Karpas-422 (cell line): ENCODE measurements around the gene NOP58. TPM values are rescaled to one million over a fixed set of nuclear protein-coding genes. Genes with fewer than 3 reads are reported as not detected.
A peak's percentile ranks its signal among the peaks of the same experiment; 100 is the strongest.

ENCODE experiments used
- DNase-seq: peaks from one replicate; pipeline ENCODE4 v3.0.0-alpha.2; 2015
- H2AFZ ChIP-seq: fragments of 200-600 bp; sonication (generic); 2 replicates; pipeline ENCODE4 v1.6.1; 2014; ENCODE audit warnings: antibody characterized with exemption, low read length, mixed read lengths
- H3K27ac ChIP-seq: fragments of 200-600 bp; sonication (generic); 2 replicates; pipeline ENCODE4 v1.5.1; 2014; ENCODE audit warnings: mild to moderate bottlenecking, low read length, moderate library complexity
- H3K27me3 ChIP-seq: fragments of 200-600 bp; sonication (generic); 2 replicates; pipeline ENCODE4 v1.6.1; 2014; ENCODE audit warnings: low read length, mixed read lengths
- H3K36me3 ChIP-seq: fragments of 200-600 bp; sonication (generic); 2 replicates; pipeline ENCODE4 v1.6.1; 2014; ENCODE audit warnings: low read length, mixed read lengths; ENCODE audit not compliant: insufficient read depth
- H3K4me1 ChIP-seq: fragments of 200-600 bp; sonication (generic); 2 replicates; pipeline ENCODE4 v1.6.1; 2014; ENCODE audit warnings: mild to moderate bottlenecking, low read length, mixed read lengths
- H3K4me2 ChIP-seq: fragments of 200-600 bp; sonication (generic); 2 replicates; pipeline ENCODE4 v1.6.1; 2014; ENCODE audit warnings: low read length, low read depth, mild to moderate bottlenecking; ENCODE audit not compliant: poor library complexity, severe bottlenecking
- H3K4me3 ChIP-seq: fragments of 200-600 bp; sonication (generic); 2 replicates; pipeline ENCODE4 v1.5.1; 2014; ENCODE audit warnings: mild to moderate bottlenecking, antibody characterized with exemption, low read length, mixed read lengths
- H3K79me2 ChIP-seq: fragments of 200-600 bp; sonication (generic); 2 replicates; pipeline ENCODE4 v1.6.1; 2014; ENCODE audit warnings: mild to moderate bottlenecking, low read length, mixed read lengths
- H3K9ac ChIP-seq: fragments of 200-600 bp; sonication (generic); 2 replicates; pipeline ENCODE4 v1.6.0; 2014; ENCODE audit warnings: low read length
- H3K9me2 ChIP-seq: fragments of 200-600 bp; sonication (generic), shearing (Covaris generic); replicated peaks from 2 replicates; pipeline ENCODE4 v1.6.0; 2014; ENCODE audit warnings: mild to moderate bottlenecking, low read length, moderate library complexity; ENCODE audit not compliant: insufficient read depth
- H3K9me3 ChIP-seq: fragments of 300-700, 200-600 bp; sonication (generic); 2 replicates; pipeline ENCODE4 v1.6.1; 2014; ENCODE audit warnings: low read length, mixed read lengths
- H4K20me1 ChIP-seq: fragments of 200-600 bp; sonication (generic); 2 replicates; pipeline ENCODE4 v1.6.1; 2014; ENCODE audit warnings: mild to moderate bottlenecking, antibody characterized with exemption, low read length, low read depth; ENCODE audit not compliant: insufficient read depth
- total RNA-seq: library from RNA; depleted of rRNA; stranded (reverse); fragments of >200 nt; shearing (Covaris generic); gene quantifications from 2 replicates; pipeline ENCODE4 v1.2.3, GENCODE V29; 2014; ENCODE audit warnings: low replicate concordance

The NOP58 gene
- total RNA-seq, 1 experiment from 2014 or later, result 103 TPM

- H3K9me3 ChIP-seq, result no peaks in the 10 kb centered on the region
- H3K27ac ChIP-seq, result no peak overlapping the region
- H3K9ac ChIP-seq, result no peak overlapping the region
- H4K20me1 ChIP-seq, result peaks cover 11% of the 10 kb centered on the region; the same call in 1 of the 2 replicates
- H3K4me3 ChIP-seq, result no peak overlapping the region
- H2AFZ ChIP-seq, result no peak overlapping the region
- no peaks in the 10 kb centered on the region for H3K27me3 ChIP-seq
- H3K9me2 ChIP-seq, result no peaks in the 10 kb centered on the region
- no peak for DNase-seq
- no peak overlapping the region for H3K4me2 ChIP-seq
- peaks cover 51% of the 10 kb centered on the region for H3K79me2 ChIP-seq
- no peaks in the 10 kb centered on the region for H3K4me1 ChIP-seq
- peaks cover 73% of the 10 kb centered on the region for H3K36me3 ChIP-seq
Measured at GRCh38 chr2:202289394-202290204, 24.0 kb downstream of the NOP58 start.

GRCh38 chr2:202290316-202290715 lies 24.8 kb downstream of the NOP58 start:
- peaks cover 7% of the 10 kb centered on the region; the same call in 1 of the 2 replicates for H4K20me1 ChIP-seq
- DNase-seq, result no peak
- no peak overlapping the region for H3K27ac ChIP-seq
- peaks cover 72% of the 10 kb centered on the region for H3K36me3 ChIP-seq
- no peak overlapping the region for H3K4me2 ChIP-seq
- H3K4me1 ChIP-seq, result no peaks in the 10 kb centered on the region
- no peak overlapping the region for H3K9ac ChIP-seq
- peaks cover 50% of the 10 kb centered on the region for H3K79me2 ChIP-seq
- no peaks in the 10 kb centered on the region for H3K27me3 ChIP-seq
- H3K9me3 ChIP-seq, result no peaks in the 10 kb centered on the region
- H3K4me3 ChIP-seq, result no peak overlapping the region
- H2AFZ ChIP-seq, result no peak overlapping the region
- H3K9me2 ChIP-seq, result no peaks in the 10 kb centered on the region

- Histone ChIP-seq H3K27ac (no peak overlapping the region), H3K9me3 (no peaks in the 10 kb centered on the region), H3K79me2 (peaks cover 46% of the 10 kb centered on the region), H3K9me2 (no peaks in the 10 kb centered on the region), H2AFZ (no peak overlapping the region), H3K4me3 (no peak overlapping the region), H3K36me3 (peaks cover 74% of the 10 kb centered on the region), H3K27me3 (no peaks in the 10 kb centered on the region), H3K4me2 (no peak overlapping the region), H3K9ac (no peak overlapping the region), H3K4me1 (no peaks in the 10 kb centered on the region), H4K20me1 (0 out of 2 replicates have a peak, but pooled peaks cover 4% of the 10 kb centered on the region)
- DNase-seq, result no peak
Measured at GRCh38 chr2:202290970-202291369, 25.4 kb downstream of the NOP58 start.

DNA sequence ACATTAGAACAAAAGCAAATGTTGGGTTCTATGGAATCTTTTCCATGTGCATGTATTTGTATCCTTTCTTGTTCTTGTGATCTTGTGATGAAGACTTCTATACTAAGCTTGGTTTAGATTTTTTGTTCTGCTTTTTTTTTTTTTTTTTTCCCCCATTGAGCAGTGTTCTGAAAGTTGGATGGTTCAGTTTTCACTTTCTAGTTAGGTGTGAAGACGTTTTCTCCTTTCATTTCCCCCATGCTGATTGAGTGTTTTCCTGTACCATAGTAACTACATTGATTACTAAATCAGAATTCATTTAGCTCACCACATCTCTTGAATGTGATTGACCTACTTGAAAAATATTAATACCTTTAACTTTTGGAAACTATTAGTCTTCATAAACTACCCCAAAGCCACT lies 34.1 kb downstream of the NOP58 start:
- Histone ChIP-seq H3K4me2 (no peak overlapping the region), H4K20me1 (no peaks in the 10 kb centered on the region), H3K27ac (no peak overlapping the region), H3K9me2 (no peaks in the 10 kb centered on the region), H3K27me3 (no peaks in the 10 kb centered on the region), H3K9me3 (no peaks in the 10 kb centered on the region), H3K79me2 (peaks cover 23% of the 10 kb centered on the region), H3K36me3 (peaks cover 78% of the 10 kb centered on the region), H3K4me1 (no peaks in the 10 kb centered on the region; the same call in 1 of the 2 replicates), H3K9ac (no peak overlapping the region), H2AFZ (no peak overlapping the region), H3K4me3 (no peak overlapping the region)
- no peak for DNase-seq

DNA sequence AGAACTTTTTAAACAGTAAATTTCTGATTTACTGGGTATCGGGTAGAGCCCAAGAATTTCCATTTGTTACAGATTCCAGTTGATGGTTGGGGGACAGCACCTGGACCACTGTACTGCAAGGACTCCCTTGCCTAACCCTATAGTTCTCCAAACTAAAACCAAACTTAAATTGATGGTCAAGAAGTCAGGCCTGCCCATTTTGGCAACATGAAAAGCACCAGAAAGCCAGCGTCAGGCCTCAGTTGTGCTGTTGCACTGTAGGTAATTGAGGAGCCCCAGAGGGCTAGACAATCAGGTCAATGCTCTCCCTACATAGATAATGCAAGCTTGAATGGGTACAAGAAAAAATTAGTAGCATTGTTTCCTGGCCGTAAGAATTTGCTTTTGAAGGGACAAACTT lies 40.5 kb downstream of the NOP58 start:
- Histone ChIP-seq H3K4me3 (no peak overlapping the region), H3K27ac (no peak overlapping the region), H3K79me2 (0 out of 2 replicates have a peak, but pooled peaks cover 11% of the 10 kb centered on the region), H3K9me2 (no peaks in the 10 kb centered on the region), H4K20me1 (no peaks in the 10 kb centered on the region), H3K9ac (no peak overlapping the region), H3K4me2 (no peak overlapping the region), H2AFZ (no peak overlapping the region), H3K36me3 (peaks cover 63% of the 10 kb centered on the region), H3K4me1 (no peaks in the 10 kb centered on the region; the same call in 1 of the 2 replicates), H3K27me3 (no peaks in the 10 kb centered on the region), H3K9me3 (no peaks in the 10 kb centered on the region)
- no peak for DNase-seq

- Histone ChIP-seq H3K9me2 (no peaks in the 10 kb centered on the region), H3K27ac (no peak overlapping the region), H3K36me3 (peaks cover 58% of the 10 kb centered on the region), H3K4me2 (no peak overlapping the region), H3K9me3 (no peaks in the 10 kb centered on the region), H2AFZ (no peak overlapping the region), H3K4me1 (no peaks in the 10 kb centered on the region; the same call in 1 of the 2 replicates), H3K9ac (no peak overlapping the region), H3K27me3 (no peaks in the 10 kb centered on the region), H3K4me3 (no peak overlapping the region), H4K20me1 (no peaks in the 10 kb centered on the region), H3K79me2 (0 out of 2 replicates have a peak, but pooled peaks cover 8% of the 10 kb centered on the region)
- peak; percentile 51 for DNase-seq
Measured at GRCh38 chr2:202307690-202308089, 42.1 kb downstream of the NOP58 start.

GRCh38 chr2:202311823-202312388 lies 46.3 kb downstream of the NOP58 start:
- Histone ChIP-seq H4K20me1 (no peaks in the 10 kb centered on the region), H3K4me2 (no peak overlapping the region), H3K4me3 (no peak overlapping the region), H3K9me2 (no peaks in the 10 kb centered on the region), H3K9ac (no peak overlapping the region), H2AFZ (no peak overlapping the region), H3K27ac (no peak overlapping the region), H3K4me1 (no peaks in the 10 kb centered on the region), H3K27me3 (no peaks in the 10 kb centered on the region), H3K36me3 (peaks cover 24% of the 10 kb centered on the region; the same call in 1 of the 2 replicates), H3K9me3 (no peaks in the 10 kb centered on the region), H3K79me2 (no peaks in the 10 kb centered on the region)
- no peak for DNase-seq

DNA sequence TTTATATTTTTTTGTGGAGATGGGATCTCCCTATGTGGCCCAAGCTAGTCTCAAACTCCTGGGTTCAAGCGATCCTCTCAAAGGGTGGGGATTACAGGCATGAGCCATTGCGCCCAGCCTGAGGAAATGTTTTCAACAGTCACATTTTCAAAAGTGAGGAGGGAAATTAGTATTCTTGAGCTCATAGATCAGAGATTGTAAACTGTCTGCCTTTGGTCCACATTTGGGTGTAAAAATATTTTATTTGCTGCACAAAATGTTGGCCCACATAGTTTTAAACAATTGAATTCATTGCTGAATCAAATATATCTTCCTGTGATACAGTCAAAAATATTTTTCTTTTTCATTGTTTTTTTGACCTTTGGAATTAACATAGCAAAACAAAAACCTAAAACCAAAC lies 48.6 kb downstream of the NOP58 start:
- no peak for DNase-seq
- Histone ChIP-seq H3K4me2 (no peak overlapping the region), H2AFZ (no peak overlapping the region), H3K9me3 (no peaks in the 10 kb centered on the region), H3K27ac (no peak overlapping the region), H3K9me2 (no peaks in the 10 kb centered on the region), H3K36me3 (peaks cover 12% of the 10 kb centered on the region; the same call in 1 of the 2 replicates), H3K9ac (no peak overlapping the region), H4K20me1 (no peaks in the 10 kb centered on the region), H3K4me3 (no peak overlapping the region), H3K27me3 (no peaks in the 10 kb centered on the region), H3K79me2 (no peaks in the 10 kb centered on the region), H3K4me1 (no peaks in the 10 kb centered on the region)
